ENCODE measurements around the gene TIGAR.

TIGAR gene

DNA sequence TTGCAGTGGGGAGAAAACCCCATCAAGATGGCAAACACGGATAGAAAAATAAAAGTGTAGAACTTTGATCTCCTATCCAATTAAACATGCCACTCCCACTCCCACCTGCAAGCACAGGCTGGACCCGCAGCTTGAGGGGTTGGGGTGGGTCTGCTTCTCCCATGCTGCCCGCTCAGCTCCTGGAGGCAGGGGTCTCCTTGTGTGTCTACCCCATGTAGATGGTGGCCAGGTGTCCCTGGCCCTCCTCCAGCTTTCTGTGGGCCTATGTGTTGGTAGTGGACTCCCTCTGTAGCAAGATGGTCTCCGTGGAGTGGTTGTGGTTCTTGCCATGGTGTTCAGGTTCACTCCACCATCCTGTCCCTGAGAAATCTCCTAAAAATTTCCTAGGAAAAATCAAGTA lies 82.0 kb downstream of the TIGAR start:
- H3K36me3 ChIP-seq (ENCODE audit: control insufficient read depth, insufficient read depth, low read length): no peaks in the 10 kb centered on the region
- no peak overlapping the region for H3K4me3 ChIP-seq (ENCODE audit: low read length)
- no peaks in the 10 kb centered on the region for H3K4me1 ChIP-seq (ENCODE audit: control insufficient read depth, insufficient read depth, low read length)
- H3K9ac ChIP-seq (ENCODE audit: low read length): no peak overlapping the region
- H3K27me3 ChIP-seq (ENCODE audit: control insufficient read depth, insufficient read depth, low read length): no peaks in the 10 kb centered on the region
- H3K9me3 ChIP-seq (ENCODE audit: control insufficient read depth, low read length): no peaks in the 10 kb centered on the region

Measured in mucosa of stomach (tissue), 1 donor.